ENCODE results near the gene FAM3B. TPM values are rescaled to one million over a fixed set of nuclear protein-coding genes. Genes with fewer than 3 reads are reported as not detected.

The FAM3B gene
- total RNA-seq, 1 experiment from 2014 or later = not detected

- intact Hi-C loops (cut with micrococcal nuclease) = no loop called here
- Mint-ChIP-seq H3K9me3 (ENCODE audit: unreplicated experiment) (peaks cover 10% of the 10 kb centered on the region), H3K36me3 (ENCODE audit: insufficient read depth, unreplicated experiment) (no peaks in the 10 kb centered on the region), H3K4me3 (ENCODE audit: unreplicated experiment) (no peak overlapping the region), H3K27ac (ENCODE audit: low read depth, unreplicated experiment) (no peak overlapping the region), H3K4me1 (ENCODE audit: insufficient read depth, unreplicated experiment) (no peaks in the 10 kb centered on the region), H3K27me3 (ENCODE audit: insufficient read depth, unreplicated experiment) (peaks cover 69% of the 10 kb centered on the region)
- no peak for TF ChIP-seq CTCF (IDR thresholded peaks at IDR 0.05; ENCODE audit: unreplicated experiment)
- ChIA-PET POLR2A (interaction anchor here (1.0 kb wide), 1 partner anchor 11 kb away, joined by 3 read pairs; no protein-coding TSS in a partner anchor), CTCF (interaction anchor here (0.7 kb wide), 1 partner anchor 60 kb away, joined by 3 read pairs; no protein-coding TSS in a partner anchor)
- no TSS peak for BruUV-seq (replicated peaks)
- no peak for DNase-seq (ENCODE audit: unreplicated experiment)
Observed at GRCh38 chr21:41344146-41344545, 27.5 kb downstream of the FAM3B start.

- TF ChIP-seq CTCF (IDR thresholded peaks at IDR 0.05; ENCODE audit: unreplicated experiment) = no peak
- no TSS peak for BruUV-seq (replicated peaks)
- POLR2A ChIA-PET = no interaction called here
- Mint-ChIP-seq H3K4me3 (ENCODE audit: unreplicated experiment) (no peak overlapping the region), H3K27me3 (ENCODE audit: insufficient read depth, unreplicated experiment) (peaks cover 73% of the 10 kb centered on the region), H3K9me3 (ENCODE audit: unreplicated experiment) (peaks cover 10% of the 10 kb centered on the region), H3K27ac (ENCODE audit: low read depth, unreplicated experiment) (no peak overlapping the region), H3K4me1 (ENCODE audit: insufficient read depth, unreplicated experiment) (no peaks in the 10 kb centered on the region), H3K36me3 (ENCODE audit: insufficient read depth, unreplicated experiment) (no peaks in the 10 kb centered on the region)
- no peak for DNase-seq (ENCODE audit: unreplicated experiment)
- CTCF ChIA-PET = no interaction called here
- intact Hi-C loops (cut with micrococcal nuclease) = no loop called here
Observed at GRCh38 chr21:41345356-41345755, 28.8 kb downstream of the FAM3B start.

GRCh38 chr21:41345934-41346685 is 29.5 kb downstream of the FAM3B start:
- Mint-ChIP-seq H3K4me3 (ENCODE audit: unreplicated experiment) (no peak overlapping the region), H3K9me3 (ENCODE audit: unreplicated experiment) (peaks cover 10% of the 10 kb centered on the region), H3K36me3 (ENCODE audit: insufficient read depth, unreplicated experiment) (no peaks in the 10 kb centered on the region), H3K27me3 (ENCODE audit: insufficient read depth, unreplicated experiment) (peaks cover 80% of the 10 kb centered on the region), H3K4me1 (ENCODE audit: insufficient read depth, unreplicated experiment) (no peaks in the 10 kb centered on the region), H3K27ac (ENCODE audit: low read depth, unreplicated experiment) (no peak overlapping the region)
- no TSS peak for BruUV-seq (replicated peaks)
- no peak for DNase-seq (ENCODE audit: unreplicated experiment)
- ChIA-PET POLR2A (no interaction called here), CTCF (no interaction called here)
- intact Hi-C loops (cut with micrococcal nuclease) = no loop called here
- no peak for TF ChIP-seq CTCF (IDR thresholded peaks at IDR 0.05; ENCODE audit: unreplicated experiment)

- Mint-ChIP-seq H3K27me3 (ENCODE audit: insufficient read depth, unreplicated experiment) (peaks cover 80% of the 10 kb centered on the region), H3K4me3 (ENCODE audit: unreplicated experiment) (no peak overlapping the region), H3K36me3 (ENCODE audit: insufficient read depth, unreplicated experiment) (no peaks in the 10 kb centered on the region), H3K4me1 (ENCODE audit: insufficient read depth, unreplicated experiment) (no peaks in the 10 kb centered on the region), H3K27ac (ENCODE audit: low read depth, unreplicated experiment) (no peak overlapping the region), H3K9me3 (ENCODE audit: unreplicated experiment) (peaks cover 10% of the 10 kb centered on the region)
- intact Hi-C loops (cut with micrococcal nuclease) = no loop called here
- BruUV-seq (replicated peaks) = no TSS peak
- ChIA-PET CTCF (no interaction called here), POLR2A (no interaction called here)
- no peak for DNase-seq (ENCODE audit: unreplicated experiment)
- TF ChIP-seq CTCF (IDR thresholded peaks at IDR 0.05; ENCODE audit: unreplicated experiment) = no peak
Observed at GRCh38 chr21:41346758-41347157, 30.2 kb downstream of the FAM3B start.
